ENCODE measurements around the gene AFF1.
"Not testable (repeated sequence)": the region's sequence is repeated elsewhere in the genome, so short reads cannot be mapped to it uniquely, and the experiment has no call there.

Gene AFF1

DNA sequence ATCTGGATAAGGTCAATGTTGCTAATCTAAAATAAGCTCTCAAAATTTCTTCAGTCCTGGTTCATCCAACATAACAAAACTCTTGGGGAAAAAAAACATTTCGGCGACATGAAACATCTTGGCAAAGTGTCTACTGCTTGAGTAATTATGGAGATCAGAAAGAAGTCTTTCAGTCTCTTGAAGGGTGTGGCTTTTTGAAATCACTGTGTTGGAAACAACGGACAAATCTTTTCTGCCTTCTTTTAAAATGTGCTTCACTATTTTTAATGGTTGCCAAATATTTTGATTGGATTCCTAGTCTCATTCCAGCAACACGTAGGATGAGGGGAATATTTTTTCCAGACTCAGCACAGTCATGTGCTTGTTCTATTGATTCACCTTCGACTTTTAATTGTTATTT is 147.0 kb downstream of the AFF1 start:
- no peak for DNase-seq (ENCODE audit: low read depth)

GRCh38 chr4:87085732-87086131 is 150.9 kb downstream of the AFF1 start:
- not testable (repeated sequence) for DNase-seq (ENCODE audit: low read depth)

DNA sequence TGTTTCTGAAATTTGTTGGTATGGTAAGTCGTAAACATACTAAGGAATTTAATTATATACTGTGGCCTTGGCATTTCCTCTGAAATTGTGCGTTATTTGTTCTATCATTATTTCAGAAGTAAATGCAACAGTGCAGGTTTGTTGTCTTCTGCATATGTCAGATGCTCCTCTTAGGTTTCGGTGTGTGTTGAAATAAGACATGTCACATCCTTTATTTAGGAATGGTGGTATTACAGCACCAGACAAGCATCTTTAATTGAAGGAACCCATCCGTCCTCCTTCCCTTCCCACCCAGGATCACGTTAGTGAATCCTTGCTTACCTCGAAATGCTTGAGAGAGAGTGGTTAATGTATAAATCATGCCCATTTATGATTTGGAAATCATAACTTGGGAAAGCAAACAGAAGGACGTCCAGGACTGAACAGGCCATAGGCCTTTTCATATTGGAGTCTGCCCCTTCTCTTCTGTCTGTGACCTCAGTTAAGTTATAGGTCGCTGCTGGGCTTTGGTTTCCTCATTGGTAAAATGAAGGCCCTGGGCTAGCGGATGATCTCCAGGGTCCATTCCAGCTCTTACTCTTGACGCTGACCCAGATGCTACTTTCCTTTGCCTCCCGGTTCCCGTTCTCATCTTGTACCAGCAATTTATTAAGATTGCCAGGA is 151.5 kb downstream of the AFF1 start:
- no peak for DNase-seq (ENCODE audit: low read depth)

- DNase-seq (ENCODE audit: low read depth): no peak
Measured at GRCh38 chr4:87087015-87087414, 152.2 kb downstream of the AFF1 start.

DNA sequence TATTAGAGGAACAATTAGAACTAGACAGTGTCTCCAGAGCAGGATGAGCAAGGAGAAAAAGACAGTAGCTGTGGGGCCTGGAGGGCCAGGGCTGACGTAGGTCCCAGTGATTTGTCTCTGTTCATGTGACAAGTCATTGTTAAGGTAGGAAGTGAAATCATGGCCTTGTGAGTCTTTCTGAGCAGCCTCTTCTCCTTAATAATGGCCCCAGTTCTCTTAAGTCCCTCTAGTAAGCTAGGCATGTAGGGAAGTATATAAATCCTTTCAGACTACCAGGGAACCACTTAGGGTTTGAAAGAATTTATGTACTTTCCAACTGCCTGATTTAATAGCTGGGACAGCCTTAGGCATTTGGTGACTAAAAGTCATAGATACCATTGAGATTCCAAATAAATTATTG is 152.6 kb downstream of the AFF1 start:
- DNase-seq (ENCODE audit: low read depth): no peak

GRCh38 chr4:87088186-87088585 is 153.4 kb downstream of the AFF1 start:
- DNase-seq (ENCODE audit: low read depth): no peak

DNA sequence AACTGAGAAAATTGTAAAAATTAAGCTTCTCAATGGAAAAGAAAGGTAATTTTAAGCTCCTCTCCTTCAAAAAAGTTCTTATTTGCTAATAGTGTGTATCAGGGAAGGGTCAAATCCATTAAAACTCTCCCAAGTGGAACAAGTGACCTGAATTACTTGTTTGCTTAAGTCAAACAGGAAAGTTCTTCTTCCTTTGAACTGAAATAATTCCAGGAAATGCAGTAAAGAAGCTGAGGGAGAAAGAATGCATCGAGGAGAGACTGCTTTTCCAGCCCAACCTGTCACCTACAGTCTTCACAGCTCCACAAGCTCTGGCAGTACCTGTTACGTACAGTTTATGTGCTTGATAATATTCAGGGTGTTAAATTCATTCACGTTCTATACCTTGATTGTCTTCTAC is 154.6 kb downstream of the AFF1 start:
- DNase-seq (ENCODE audit: low read depth): no peak

DNA sequence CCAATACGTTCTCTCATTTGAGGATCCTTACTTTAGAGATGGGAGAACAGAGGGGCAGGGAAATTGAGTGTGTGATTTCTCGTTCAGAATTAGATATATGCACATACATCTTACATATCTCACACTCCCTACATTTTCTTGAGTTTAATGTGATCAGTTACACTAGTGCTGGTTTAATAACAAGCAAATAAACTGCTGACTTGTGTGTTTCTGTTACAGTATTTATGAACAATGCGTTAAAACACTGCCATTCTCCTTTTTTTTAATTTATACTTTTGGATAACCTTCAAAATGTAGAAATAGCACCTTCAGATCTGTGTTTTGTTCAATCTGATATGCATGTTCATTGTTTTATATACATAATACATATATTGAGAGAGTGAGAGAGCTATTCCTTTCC is 155.5 kb downstream of the AFF1 start:
- no peak for DNase-seq (ENCODE audit: low read depth)

GRCh38 chr4:87092389-87093141 is 157.8 kb downstream of the AFF1 start:
- no peak for DNase-seq (ENCODE audit: low read depth)

DNA sequence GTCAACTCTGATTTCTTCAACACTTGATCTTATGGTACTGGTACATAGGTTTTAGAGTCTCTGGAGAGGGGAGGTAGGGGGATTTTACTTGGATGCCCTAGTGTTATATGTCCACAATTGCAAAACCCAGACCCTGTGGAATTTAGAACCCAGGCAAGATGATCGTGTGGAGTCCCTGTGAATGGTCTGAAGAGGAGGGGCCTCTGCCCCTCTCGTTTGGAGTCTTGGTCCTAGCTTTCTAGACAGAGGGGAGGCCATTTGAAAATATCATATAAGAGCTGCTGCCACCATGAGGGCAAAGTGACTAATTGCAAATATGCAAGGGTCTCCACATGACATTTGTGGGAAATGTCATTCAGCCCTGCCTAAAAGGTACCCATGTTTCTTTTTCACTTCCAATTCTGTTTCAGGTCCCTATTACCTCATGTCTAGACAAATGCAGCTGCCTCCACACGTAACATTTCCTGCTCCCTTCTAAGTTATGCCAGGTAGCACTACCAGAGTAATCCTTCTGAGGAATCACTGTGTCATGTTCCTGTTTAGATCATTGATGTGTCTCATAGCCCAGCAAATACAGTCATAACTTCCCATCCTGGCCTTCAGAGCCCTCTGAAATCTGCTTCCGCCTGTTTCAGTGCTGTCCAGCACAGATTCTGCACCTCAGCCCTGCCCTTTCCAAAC is 158.8 kb downstream of the AFF1 start:
- peak; percentile 26 for DNase-seq (ENCODE audit: low read depth)

GRCh38 chr4:87097075-87097474 is 162.3 kb downstream of the AFF1 start:
- no peak for DNase-seq (ENCODE audit: low read depth)

GRCh38 chr4:87100168-87100567 is 165.4 kb downstream of the AFF1 start:
- no peak for DNase-seq (ENCODE audit: low read depth)

DNA sequence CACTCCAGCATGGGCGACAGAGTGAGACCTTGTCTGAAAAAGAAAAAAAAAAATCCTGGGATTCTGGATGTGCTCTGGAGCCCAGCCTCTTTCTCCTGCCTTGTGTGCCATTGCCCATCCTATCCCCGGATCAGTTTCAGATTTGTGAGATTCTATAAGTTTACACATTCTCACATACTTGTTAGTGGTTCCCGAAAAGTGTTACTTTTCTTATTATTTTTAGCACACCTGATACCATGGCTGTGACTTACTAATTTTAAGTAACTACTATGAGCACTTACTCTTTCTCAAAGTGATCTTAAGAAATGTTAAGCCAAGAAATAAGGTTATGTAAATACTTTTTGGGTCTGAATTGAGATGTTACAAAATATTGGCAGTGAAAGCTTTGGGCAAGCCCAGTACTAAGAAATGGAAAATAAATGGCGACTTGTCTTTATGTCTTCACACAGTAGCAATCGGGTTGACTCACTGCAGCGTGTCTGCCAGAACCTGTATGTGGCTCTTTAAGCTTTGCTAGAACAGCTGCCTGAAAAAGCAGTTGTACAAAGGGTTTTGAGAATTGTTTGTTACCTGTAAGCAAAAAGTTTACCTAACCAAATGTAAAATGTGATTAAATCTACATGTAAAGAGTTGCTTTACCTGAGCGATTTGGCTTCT is 166.9 kb downstream of the AFF1 start:
- no peak for DNase-seq (ENCODE audit: low read depth)

- no peak for DNase-seq (ENCODE audit: low read depth)
Measured at GRCh38 chr4:87103086-87103485, 168.3 kb downstream of the AFF1 start.

GRCh38 chr4:87103691-87104187 is 168.9 kb downstream of the AFF1 start:
- no peak for DNase-seq (ENCODE audit: low read depth)

- no peak for DNase-seq (ENCODE audit: low read depth)
Measured at GRCh38 chr4:87105101-87105845, 170.5 kb downstream of the AFF1 start.

DNA sequence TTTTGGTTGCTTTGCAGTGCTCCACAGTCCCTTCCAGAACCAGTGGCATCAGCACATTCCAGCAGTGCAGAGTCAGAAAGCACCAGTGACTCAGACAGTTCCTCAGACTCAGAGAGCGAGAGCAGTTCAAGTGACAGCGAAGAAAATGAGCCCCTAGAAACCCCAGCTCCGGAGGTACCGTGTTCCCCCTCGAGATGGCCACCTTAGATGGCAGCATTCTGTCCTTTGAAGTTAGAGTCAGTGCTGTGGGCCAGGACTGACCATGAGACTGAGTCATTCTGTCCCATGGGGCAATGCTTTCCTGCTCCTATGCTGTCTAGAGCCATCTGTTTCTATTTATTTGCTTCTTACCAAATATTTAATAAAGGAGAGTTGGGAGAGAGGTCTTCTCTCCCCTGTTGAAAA is 173.3 kb downstream of the AFF1 start:
- no peak for DNase-seq (ENCODE audit: low read depth)

DNA sequence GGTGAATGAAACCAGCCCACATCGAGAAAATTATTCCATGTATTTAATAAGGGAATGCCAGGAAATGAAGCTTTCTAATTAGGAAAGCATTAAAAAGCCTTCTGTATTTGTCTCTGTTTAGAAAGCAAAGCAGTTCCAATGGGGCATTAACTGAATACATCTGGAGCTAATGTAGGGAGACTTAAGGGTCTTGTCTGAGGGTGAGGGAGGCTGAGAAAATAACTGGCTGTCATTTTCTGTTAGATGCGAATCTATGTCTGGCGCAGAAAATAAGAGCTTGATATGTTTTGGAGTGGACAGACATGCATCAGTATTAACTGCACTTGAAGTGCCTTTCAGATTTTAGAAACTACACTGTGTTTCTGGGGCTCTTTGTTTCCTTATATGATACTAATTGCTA is 174.3 kb downstream of the AFF1 start:
- DNase-seq (ENCODE audit: low read depth): no peak

GRCh38 chr4:87109945-87110344 is 175.1 kb downstream of the AFF1 start:
- DNase-seq (ENCODE audit: low read depth): no peak

DNA sequence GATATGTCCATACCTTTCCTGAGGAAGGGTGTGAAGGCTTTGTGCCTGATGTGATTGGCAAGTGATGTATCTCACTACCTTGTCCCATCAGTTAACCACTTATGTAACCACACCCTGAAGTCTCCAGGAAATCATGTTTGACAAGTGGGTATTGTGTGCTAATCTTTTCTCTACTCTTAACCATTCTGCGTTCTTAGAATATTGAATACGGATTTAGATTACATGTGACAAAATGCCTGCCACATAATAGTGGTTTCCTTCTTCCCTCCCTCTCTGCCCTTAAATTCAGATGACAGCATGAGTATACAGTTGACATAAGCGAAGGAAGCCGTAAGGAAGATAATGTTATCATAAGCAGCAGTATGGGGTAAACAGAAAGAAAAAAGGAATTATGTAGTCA is 177.3 kb downstream of the AFF1 start:
- DNase-seq (ENCODE audit: low read depth): no peak

- DNase-seq (ENCODE audit: low read depth): no peak
Measured at GRCh38 chr4:87114245-87115062, 179.6 kb downstream of the AFF1 start.

Measured in stimulated activated CD4-positive, alpha-beta T cell treated with anti-CD3 and anti-CD28 coated beads, Interleukin-2, amount 100 ng/mL, for 4 hours (primary cell).